ENCODE measurements around the gene UPP2.

UPP2 gene

GRCh38 chr2:158140201-158140600 is 38.5 kb downstream of the UPP2 start:
- DNase-seq (ENCODE audit: low read depth in 2 of 2), result no peak

- DNase-seq (ENCODE audit: low read depth in 2 of 2), result no peak
These were observed 40.5 kb downstream of the UPP2 start for GRCh38 chr2:158142165-158142564.

GRCh38 chr2:158142568-158143332 is 41.1 kb downstream of the UPP2 start:
- DNase-seq (ENCODE audit: low read depth in 2 of 2), result no peak

GRCh38 chr2:158143703-158144360 is 42.2 kb downstream of the UPP2 start:
- no peak for DNase-seq (ENCODE audit: low read depth in 2 of 2)

GRCh38 chr2:158144914-158145625 is 43.4 kb downstream of the UPP2 start:
- no peak for DNase-seq (ENCODE audit: low read depth in 2 of 2)

GRCh38 chr2:158153270-158154015 is 51.8 kb downstream of the UPP2 start:
- DNase-seq (ENCODE audit: low read depth in 2 of 2), result no peak

- DNase-seq (ENCODE audit: low read depth in 2 of 2), result no peak
These were observed 52.9 kb downstream of the UPP2 start for GRCh38 chr2:158154596-158154995.

GRCh38 chr2:158172719-158173118 is 71.0 kb downstream of the UPP2 start:
- no peak for DNase-seq (ENCODE audit: low read depth in 2 of 2)

- no peak for DNase-seq (ENCODE audit: low read depth in 2 of 2)
These were observed 72.8 kb downstream of the UPP2 start for GRCh38 chr2:158174495-158174894.

- DNase-seq (ENCODE audit: low read depth in 2 of 2), result no peak
These were observed 73.3 kb downstream of the UPP2 start for GRCh38 chr2:158174956-158175355.

GRCh38 chr2:158178646-158179045 is 77.0 kb downstream of the UPP2 start:
- DNase-seq (ENCODE audit: low read depth in 2 of 2), result no peak

- DNase-seq (ENCODE audit: low read depth in 2 of 2), result no peak
These were observed 78.0 kb downstream of the UPP2 start for GRCh38 chr2:158179660-158180059.

- no peak for DNase-seq (ENCODE audit: low read depth in 2 of 2)
These were observed 79.5 kb downstream of the UPP2 start for GRCh38 chr2:158181171-158181570.

GRCh38 chr2:158182676-158183295 is 81.1 kb downstream of the UPP2 start:
- no peak for DNase-seq (ENCODE audit: low read depth in 2 of 2)

- no peak for DNase-seq (ENCODE audit: low read depth in 2 of 2)
These were observed 82.3 kb downstream of the UPP2 start for GRCh38 chr2:158184001-158184400.

GRCh38 chr2:158184556-158185343 is 83.1 kb downstream of the UPP2 start:
- DNase-seq (ENCODE audit: low read depth in 2 of 2), result no peak

All from stimulated activated CD4-positive, alpha-beta T cell treated with anti-CD3 and anti-CD28 coated beads, Interleukin-4, amount 100 ng/mL, for 48 hours (primary cell).